IMR-90 (cell line): ENCODE results near the gene FER. TPM values are rescaled to one million over a fixed set of nuclear protein-coding genes. Genes with fewer than 3 reads are reported as not detected.
A peak's percentile ranks its signal among the peaks of the same experiment; 100 is the strongest.

Source experiments
- ATAC-seq: fragments of 200-7000 bp; cut with Tn5 transposase; 2 replicates; pipeline ENCODE4 v1.9.1; 2020; ENCODE audit warnings: low read depth, mild to moderate bottlenecking, moderate library complexity
- BruUV-seq: library from RNA; stranded (reverse); fragments of 400-500 nt; replicated peaks from 2 replicates; lab custom pipeline; 2021; lab: Mats Ljungman, UMichigan
- CTCF ChIA-PET: fragments of 300-600 bp; formaldehyde crosslinking; extraction: SDS; loops from one replicate; lab custom pipeline; 2021; ENCODE audit warnings: antibody characterized with exemption; lab: Yijun Ruan, JAX
- POLR2A ChIA-PET: fragments of 300-600 bp; sonication (Branson Sonifier 250); formaldehyde crosslinking; loops from one replicate; lab custom pipeline; 2022; ENCODE audit warnings: antibody characterized with exemption; ENCODE audit not compliant: unreplicated experiment; lab: Charles Lee
- DNase-seq: peaks from one replicate; pipeline ENCODE4 v3.0.0; 2013
- H2AFZ ChIP-seq: replicated peaks from 2 replicates; pipeline ENCODE3; 2013; ENCODE audit warnings: low read length, mild to moderate bottlenecking; ENCODE audit not compliant: poor library complexity
- H2AK5ac ChIP-seq: 2 replicates; pipeline ENCODE4 v1.6.1; 2013; ENCODE audit warnings: low read depth, low read length, inconsistent platforms
- H2AK9ac ChIP-seq: replicated peaks from 2 replicates; pipeline ENCODE3; 2013; ENCODE audit warnings: mild to moderate bottlenecking, low read depth, low read length, moderate library complexity; ENCODE audit not compliant: poor library complexity
- H2BK120ac ChIP-seq: 2 replicates; pipeline ENCODE4 v1.6.1; 2013; ENCODE audit warnings: low read depth, low read length, inconsistent platforms
- H2BK15ac ChIP-seq: 3 replicates; pipeline ENCODE4 v1.6.1; 2013; ENCODE audit warnings: low read depth, low read length, inconsistent platforms
- H2BK20ac ChIP-seq: 2 replicates; pipeline ENCODE4 v1.6.1; 2013; ENCODE audit warnings: low read depth, mild to moderate bottlenecking, inconsistent platforms, low read length, moderate library complexity
- H2BK5ac ChIP-seq: 2 replicates; pipeline ENCODE4 v1.6.1; 2013; ENCODE audit warnings: mild to moderate bottlenecking, low read depth, low read length, inconsistent platforms; ENCODE audit not compliant: poor library complexity, severe bottlenecking
- H3K14ac ChIP-seq: replicated peaks from 2 replicates; pipeline ENCODE4 v1.6.1; 2013; ENCODE audit warnings: low read depth, low read length, inconsistent platforms
- H3K18ac ChIP-seq: 2 replicates; pipeline ENCODE4 v1.6.1; 2013; ENCODE audit warnings: low read depth, low read length, control low read depth
- H3K23ac ChIP-seq: 2 replicates; pipeline ENCODE4 v1.6.1; 2013; ENCODE audit warnings: low read depth, low read length, inconsistent platforms
- H3K27ac ChIP-seq: 2 replicates; pipeline ENCODE4 v1.5.1; 2013; ENCODE audit warnings: mild to moderate bottlenecking, control low read depth, low read length; ENCODE audit not compliant: insufficient read depth
- H3K27me3 ChIP-seq: 2 replicates; pipeline ENCODE4 v1.6.1; 2013; ENCODE audit warnings: low read length; ENCODE audit not compliant: control insufficient read depth, insufficient read depth
- H3K36me3 ChIP-seq: 2 replicates; pipeline ENCODE4 v1.6.1; 2013; ENCODE audit warnings: low read length, mixed read lengths; ENCODE audit not compliant: control insufficient read depth, insufficient read depth
- H3K4ac ChIP-seq: 2 replicates; pipeline ENCODE4 v1.6.1; 2013; ENCODE audit warnings: low read depth, low read length, inconsistent platforms
- H3K4me1 ChIP-seq: 2 replicates; pipeline ENCODE4 v1.6.1; 2013; ENCODE audit warnings: low read length, mixed read lengths; ENCODE audit not compliant: control insufficient read depth, insufficient read depth
- H3K4me2 ChIP-seq: 2 replicates; pipeline ENCODE4 v1.6.1; 2013; ENCODE audit warnings: low read depth, mild to moderate bottlenecking, control low read depth, low read length, moderate library complexity
- H3K4me3 ChIP-seq: 2 replicates; pipeline ENCODE4 v1.5.1; 2013; ENCODE audit warnings: low read depth, mild to moderate bottlenecking, control low read depth, low read length, moderate library complexity; ENCODE audit not compliant: insufficient read depth
- H3K56ac ChIP-seq: 2 replicates; pipeline ENCODE4 v1.6.1; 2013; ENCODE audit warnings: low read length, inconsistent platforms; ENCODE audit not compliant: insufficient read depth; ENCODE audit errors: extremely low read depth
- H3K79me1 ChIP-seq, 2 experiments: 2 replicates each; pipeline ENCODE4 v1.6.1; 2013; ENCODE audit warnings: low read length in 2 of 2, inconsistent platforms in 1 of 2, low read depth in 1 of 2
- H3K9ac ChIP-seq: 2 replicates; pipeline ENCODE4 v1.6.1; 2013; ENCODE audit warnings: low read depth, low read length, control low read depth
- H3K9me1 ChIP-seq: 2 replicates; pipeline ENCODE4 v1.6.1; 2013; ENCODE audit warnings: low read length, inconsistent platforms; ENCODE audit not compliant: insufficient read depth
- H3K9me3 ChIP-seq: 2 replicates; pipeline ENCODE4 v1.6.1; 2013; ENCODE audit warnings: low read length; ENCODE audit not compliant: control insufficient read depth, insufficient read depth
- H4K20me1 ChIP-seq: 2 replicates; pipeline ENCODE4 v1.6.1; 2013; ENCODE audit warnings: low read length, inconsistent platforms; ENCODE audit not compliant: insufficient read depth
- H4K5ac ChIP-seq: 2 replicates; pipeline ENCODE4 v1.6.1; 2013; ENCODE audit warnings: mild to moderate bottlenecking, low read depth, low read length, control low read depth
- H4K8ac ChIP-seq, 2 experiments: 2 replicates each; pipeline ENCODE4 v1.6.1; 2013; ENCODE audit warnings: low read depth in 2 of 2, low read length in 2 of 2, control low read depth in 1 of 2, inconsistent platforms in 1 of 2
- H4K91ac ChIP-seq: 2 replicates; pipeline ENCODE4 v1.6.1; 2013; ENCODE audit warnings: low read depth, low read length, inconsistent platforms; ENCODE audit not compliant: insufficient read depth
- CEBPB ChIP-seq: IDR thresholded peaks from 2 replicates; pipeline ENCODE4 v1.6.1; 2012; ENCODE audit warnings: low read depth, low read length, improper control_type of control experiment
- RAD21 ChIP-seq: IDR thresholded peaks from 2 replicates; pipeline ENCODE4 v1.6.1; 2012; ENCODE audit warnings: low read length, improper control_type of control experiment
- WGBS, 2 experiments: methylation state at CpG; one replicate each; pipeline versions ENCODE4 v1.1.5 to v1.1.7; 2013; ENCODE audit warnings: missing lambda C conversion rate in 2 of 2; ENCODE audit not compliant: insufficient read length in 1 of 2; ENCODE audit errors: extremely low coverage in 2 of 2; 5-methylcytosine and 5-hydroxymethylcytosine counted together
- dilution Hi-C: fragments of 300-500 bp; cut with HindIII; formaldehyde crosslinking; loops from one replicate; pipeline ENCODE4 v1.14.3; 2018; ENCODE audit warnings: low sequenced_read_pairs; ENCODE audit not compliant: unreplicated experiment
- in situ Hi-C: fragments of 300-500 bp; cut with MboI; formaldehyde crosslinking; loops from 3 replicates; pipeline ENCODE4 v1.14.3; 2019; ENCODE audit warnings: low sequenced_read_pairs, inconsistent platforms, mixed read lengths
- intact Hi-C: fragments of 100-400 bp; cut with micrococcal nuclease; formaldehyde crosslinking; loops from 2 replicates; pipeline ENCODE4 v1.10.0; 2022
- polyA plus RNA-seq, 3 experiments: library from polyadenylated mRNA; depleted of rRNA; stranded (reverse); fragments of >200 nt; gene quantifications; 2 replicates each; pipeline ENCODE4 v1.2.3, GENCODE V29; 2012; ENCODE audit warnings: low replicate concordance in 1 of 3
- total RNA-seq: library from RNA; depleted of rRNA; stranded (reverse); fragments of >200 nt; gene quantifications from 2 replicates; pipeline ENCODE4 v1.2.3, GENCODE V29; 2012

The FER gene
- total and polyA plus RNA-seq, 2 of the 4 experiments (the other 2 are of a cell fraction) = 3.5 to 32.4 TPM

DNA sequence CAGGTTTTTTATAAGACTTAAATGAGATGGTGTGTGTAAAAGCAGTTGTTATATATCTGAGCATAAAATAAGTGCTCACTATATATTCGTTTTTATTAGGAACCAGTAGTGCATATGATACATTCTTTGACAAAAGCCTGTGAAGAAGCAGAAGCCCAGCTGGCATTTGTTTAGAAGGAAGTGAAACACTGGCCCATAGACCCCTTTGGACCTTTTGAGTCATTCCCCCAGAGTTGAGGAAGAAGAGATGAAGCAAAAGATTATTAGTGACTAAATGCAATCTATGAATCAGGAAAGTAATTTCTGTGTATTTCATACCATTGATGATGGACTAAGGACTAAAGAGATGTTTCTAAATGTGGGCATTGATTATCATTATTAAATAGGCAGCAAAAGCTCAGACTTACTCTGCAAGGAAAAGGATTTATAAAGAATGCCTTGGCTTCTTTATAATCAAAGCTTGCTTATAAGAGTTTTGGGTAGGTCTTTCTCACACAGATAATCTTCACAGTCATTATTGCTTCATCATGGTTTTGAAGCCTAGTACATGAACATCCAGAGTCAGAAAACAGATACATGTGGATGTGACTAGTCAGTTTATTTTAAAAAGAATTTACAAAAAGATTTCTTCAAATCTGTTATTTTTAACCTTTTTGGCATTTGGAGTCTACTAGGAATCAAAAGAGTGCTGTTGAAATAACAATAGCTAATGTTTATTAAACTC, 16.9 kb upstream of the FER start:
- dilution Hi-C loops = no loop called here
- POLR2A ChIA-PET = interaction anchor here (0.6 kb wide), 1 partner anchor 18 kb away, joined by 4 read pairs; no protein-coding TSS in a partner anchor
- WGBS, 2 experiments = no CpG with 5 or more reads among the region's 1 CpG

More for the DNA sequence above, 16.9 kb upstream of the FER start:
- peaks cover 5% of the 10 kb centered on the region; the same call in 1 of the 2 replicates for H3K9me1 ChIP-seq
- no peak overlapping the region for H4K91ac ChIP-seq
- no peak overlapping the region for H3K9ac ChIP-seq
- H3K4ac ChIP-seq = no peak overlapping the region
- in situ Hi-C loops = no loop called here
- H3K23ac ChIP-seq = no peak overlapping the region
- no peaks in the 10 kb centered on the region for H4K20me1 ChIP-seq
- no peak overlapping the region for H2AK5ac ChIP-seq
- no peaks in the 10 kb centered on the region for H3K9me3 ChIP-seq
- H3K79me1 ChIP-seq = peaks cover 0 to 8% of the 10 kb centered on the region in 2 experiments; a peak in 2 of 4 replicates
- H3K4me2 ChIP-seq = no peak overlapping the region
- H2BK15ac ChIP-seq = no peak overlapping the region
- H3K18ac ChIP-seq = no peak overlapping the region
- no peak for ATAC-seq
- no peaks in the 10 kb centered on the region; the same call in 1 of the 2 replicates for H3K4me1 ChIP-seq
- no peak overlapping the region for H2BK5ac ChIP-seq
- CTCF ChIA-PET = no interaction called here
- BruUV-seq = no TSS peak
- H3K36me3 ChIP-seq = no peaks in the 10 kb centered on the region
- H3K27ac ChIP-seq = no peak overlapping the region
- H4K5ac ChIP-seq = no peak overlapping the region
- H4K8ac ChIP-seq = no peak overlapping the region
- no peak overlapping the region for H2AFZ ChIP-seq
- H3K4me3 ChIP-seq = no peak overlapping the region
- peak; percentile 55 for DNase-seq
- H2BK20ac ChIP-seq = no peak overlapping the region
- TF ChIP-seq RAD21 = no peak
- peak; percentile 69; the same call in 1 of the 2 replicates for TF ChIP-seq CEBPB
- intact Hi-C loops = no loop called here
- H3K27me3 ChIP-seq = no peaks in the 10 kb centered on the region
- no peak overlapping the region for H3K56ac ChIP-seq
- H2BK120ac ChIP-seq = no peak overlapping the region
- no peak overlapping the region for H3K14ac ChIP-seq
- H2AK9ac ChIP-seq = no peak overlapping the region
